Kidney (tissue), 14 donors: ENCODE data around the gene HLA-DOB. TPM values are rescaled to one million over a fixed set of nuclear protein-coding genes. Genes with fewer than 3 reads are reported as not detected.

Experiments
- DNase-seq, 5 donors: peaks; one replicate each; pipeline ENCODE4 v3.0.0-alpha.2; 2013 to 2020
- FAIRE-seq: peaks from 2 replicates; lab custom pipeline; 2012; peaks lifted over from hg19 to GRCh38; lab: Jason Lieb, UNC
- H3K27ac ChIP-seq, 2 donors: one replicate each; pipeline ENCODE4 v1.7.0; 2013; ENCODE audit warnings: low read depth in 2 of 2, low read length in 2 of 2, inconsistent platforms in 1 of 2
- H3K27me3 ChIP-seq: one replicate; pipeline ENCODE4 v1.7.1; 2013; ENCODE audit warnings: low read length, inconsistent platforms; ENCODE audit not compliant: control insufficient read depth, insufficient read depth
- H3K36me3 ChIP-seq, 3 donors: one replicate each; pipeline versions ENCODE4 v1.7.0 to v1.7.1; 2013; ENCODE audit warnings: low read length in 3 of 3, control low read depth in 1 of 3, inconsistent platforms in 1 of 3; ENCODE audit not compliant: insufficient read depth in 3 of 3, control insufficient read depth in 2 of 3
- H3K4me1 ChIP-seq, 3 donors: one replicate each; pipeline versions ENCODE4 v1.7.0 to v1.7.1; 2013; ENCODE audit warnings: low read length in 3 of 3, inconsistent platforms in 1 of 3, low read depth in 1 of 3; ENCODE audit not compliant: control insufficient read depth in 2 of 3, insufficient read depth in 2 of 3
- H3K4me3 ChIP-seq, 3 donors: one replicate each; pipeline versions ENCODE4 v1.7.0 to v1.8.1; 2013; ENCODE audit warnings: low read length in 3 of 3, control low read depth in 1 of 3, inconsistent platforms in 1 of 3
- H3K9ac ChIP-seq, 3 donors: one replicate each; pipeline versions ENCODE4 v1.7.0 to v1.7.1; 2013; ENCODE audit warnings: low read length in 3 of 3, control low read depth in 1 of 3, inconsistent platforms in 1 of 3
- H3K9me3 ChIP-seq, 3 donors: one replicate each; pipeline versions ENCODE4 v1.7.0 to v1.7.1; 2013; ENCODE audit warnings: low read length in 3 of 3, control low read depth in 1 of 3, inconsistent platforms in 1 of 3; ENCODE audit not compliant: control insufficient read depth in 2 of 3, insufficient read depth in 1 of 3
- CTCF ChIP-seq: IDR thresholded peaks from 3 replicates; pipeline ENCODE4 v1.5.1; 2012; ENCODE audit warnings: mild to moderate bottlenecking, moderate library complexity, borderline replicate concordance; ENCODE audit not compliant: insufficient read depth; ENCODE audit errors: extremely low read depth
- intact Hi-C: fragments of 100-400 bp; cut with DNase I; formaldehyde crosslinking; loops from one replicate; pipeline ENCODE4 v1.11.1; 2022
- polyA plus RNA-seq: library from polyadenylated mRNA; stranded (reverse); fragments of 350-450 nt; fragmentation: Illumina TruSeq; extraction: RNeasy Lipid Tissue Mini Kit (QIAGEN cat#74804); gene quantifications from one replicate; pipeline ENCODE4 v1.2.3, GENCODE V29; 2014; ENCODE audit warnings: low read depth, low replicate concordance; ENCODE audit not compliant: insufficient read depth
- total RNA-seq: library from RNA; stranded (reverse); fragmentation: NEBNext Ultra II Directional; extraction: Animal tissue kit (Norgen Biotek cat#: 25700); gene quantifications from one replicate; pipeline ENCODE4 v1.2.1, GENCODE V29; 2021
- donor health status: control.
- donor health status: control.
- donor health status: control.
- donor health status: control.
- donor health status: control.
- donor health status: DM: yes; HTN: yes; CAD: no.
- donor health status: Normal renal cell carcinoma (clear cell type).

The HLA-DOB gene
- total and polyA plus RNA-seq, 2 donors from 2014 or later: 1.9 to 6.1 TPM

GRCh38 chr6:32860674-32861073, 43.9 kb upstream of the HLA-DOB start:
- H3K27ac ChIP-seq: no peak overlapping the region
- H3K27me3 ChIP-seq: peaks cover 5% of the 10 kb centered on the region
- FAIRE-seq (no peak), DNase-seq (no peak)
- TF ChIP-seq CTCF: no peak
- no peaks in the 10 kb centered on the region for H3K9me3 ChIP-seq
- H3K4me3 ChIP-seq: no peak overlapping the region
- peaks cover 0 to 8% (median 0%) of the 10 kb centered on the region in 3 donors for H3K4me1 ChIP-seq
- H3K36me3 ChIP-seq: peaks cover 0 to 7% (median 0%) of the 10 kb centered on the region in 3 donors
- H3K9ac ChIP-seq: no peak overlapping the region
- intact Hi-C loops: no loop called here

- TF ChIP-seq CTCF: no peak
- peaks cover 0 to 8% (median 0%) of the 10 kb centered on the region in 3 donors for H3K4me1 ChIP-seq
- intact Hi-C loops: no loop called here
- FAIRE-seq (no peak), DNase-seq (no peak)
- H3K36me3 ChIP-seq: peaks cover 0 to 7% (median 0%) of the 10 kb centered on the region in 3 donors
- H3K9me3 ChIP-seq: no peaks in the 10 kb centered on the region
- H3K27me3 ChIP-seq: peaks cover 5% of the 10 kb centered on the region
- no peak overlapping the region for H3K4me3 ChIP-seq
- no peak overlapping the region for H3K27ac ChIP-seq
- no peak overlapping the region for H3K9ac ChIP-seq
These were observed 41.4 kb upstream of the HLA-DOB start for GRCh38 chr6:32858194-32858593.

GRCh38 chr6:32857156-32857891, 40.5 kb upstream of the HLA-DOB start:
- peaks cover 5% of the 10 kb centered on the region for H3K27me3 ChIP-seq
- H3K4me1 ChIP-seq: peaks cover 0 to 9% (median 1%) of the 10 kb centered on the region in 3 donors
- no peak overlapping the region for H3K4me3 ChIP-seq
- FAIRE-seq (no peak), DNase-seq (no peak)
- no peaks in the 10 kb centered on the region for H3K9me3 ChIP-seq
- intact Hi-C loops: no loop called here
- H3K36me3 ChIP-seq: peaks cover 0 to 7% (median 0%) of the 10 kb centered on the region in 3 donors
- no peak overlapping the region for H3K9ac ChIP-seq
- no peak overlapping the region for H3K27ac ChIP-seq
- TF ChIP-seq CTCF: no peak
